Neural crest cell (in vitro differentiated cells): Measurements from ENCODE around the gene BEAN1. TPM values are rescaled to one million over a fixed set of nuclear protein-coding genes. Genes with fewer than 3 reads are reported as not detected.

Experiments
- DNase-seq: peaks from one replicate; pipeline ENCODE4 v3.0.0; 2021; ENCODE audit warnings: low read depth, mixed read lengths, low spot score
- H3K27ac Mint-ChIP-seq: one replicate; pipeline ENCODE4 v1.8.0; 2021; ENCODE audit warnings: mild to moderate bottlenecking, mixed read lengths; ENCODE audit not compliant: unreplicated experiment
- H3K27me3 Mint-ChIP-seq: 2 replicates; pipeline ENCODE4 v1.8.0; 2021; ENCODE audit warnings: low read depth, mild to moderate bottlenecking, mixed read lengths
- H3K36me3 Mint-ChIP-seq: 2 replicates; pipeline ENCODE4 v1.8.0; 2021; ENCODE audit warnings: low read depth, mild to moderate bottlenecking, mixed read lengths
- H3K4me1 Mint-ChIP-seq: 2 replicates; pipeline ENCODE4 v1.8.0; 2021; ENCODE audit warnings: mixed read lengths
- H3K4me3 Mint-ChIP-seq: one replicate; pipeline ENCODE4 v1.8.0; 2021; ENCODE audit warnings: mild to moderate bottlenecking, mixed read lengths
- H3K9me3 Mint-ChIP-seq: 2 replicates; pipeline ENCODE4 v1.8.0; 2021; ENCODE audit warnings: mixed read lengths
- total RNA-seq: library from RNA; stranded (reverse); gene quantifications from 2 replicates; pipeline ENCODE4 v1.2.1, GENCODE V29; 2021
- TF ChIP-seq, protein P1 (sequence below): fragments of 200-600 bp; sonication (generic); conservative IDR thresholded peaks from 2 replicates; pipeline ENCODE4 v1.5.0; 2021; ENCODE audit warnings: antibody characterized with exemption, mild to moderate bottlenecking

The BEAN1 gene
- total RNA-seq, 1 donor from 2014 or later = 1.5 TPM

DNA sequence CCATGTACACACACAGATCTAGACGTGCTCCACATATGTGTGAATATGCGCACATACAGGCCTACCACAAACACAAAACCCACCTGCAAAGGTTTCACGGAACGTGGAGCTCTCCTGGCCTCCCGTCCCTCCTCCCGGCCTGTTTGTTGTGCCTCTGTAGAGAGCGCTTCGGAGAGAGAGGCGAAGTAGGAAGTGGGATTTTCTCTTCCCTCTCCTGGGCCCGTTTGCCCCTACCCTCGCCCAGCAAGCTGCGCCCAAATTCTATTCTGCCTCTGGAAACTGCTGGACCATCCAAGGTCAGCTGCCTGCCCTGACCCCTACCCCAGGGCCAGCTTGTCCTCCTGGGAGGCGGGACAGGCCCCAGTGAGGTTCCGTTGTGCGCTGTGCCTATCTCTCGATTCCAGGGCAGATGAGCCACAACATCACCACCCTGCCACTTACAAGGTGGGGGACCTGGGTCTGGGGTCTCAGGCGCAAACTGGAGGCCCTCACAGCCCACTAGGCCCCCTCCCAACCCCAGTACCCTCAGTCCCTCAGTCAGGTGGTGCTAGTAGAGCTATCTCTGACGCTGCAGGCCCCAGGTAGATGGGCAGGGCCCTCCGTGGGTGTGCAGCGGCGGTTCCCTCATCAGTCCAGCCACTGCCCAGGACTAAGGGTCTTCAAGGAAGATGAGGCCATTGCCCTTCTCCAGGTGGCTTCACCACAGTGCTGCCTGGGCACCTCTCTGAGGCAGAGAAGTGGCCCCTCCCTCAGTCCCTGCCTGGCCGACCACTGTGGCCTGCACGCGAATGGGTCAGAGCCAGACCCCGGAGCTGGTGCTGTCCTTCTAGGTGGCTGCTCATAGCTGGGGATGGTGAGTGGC, 54.2 kb downstream of the BEAN1 start:
- TF ChIP-seq, protein P1, sequence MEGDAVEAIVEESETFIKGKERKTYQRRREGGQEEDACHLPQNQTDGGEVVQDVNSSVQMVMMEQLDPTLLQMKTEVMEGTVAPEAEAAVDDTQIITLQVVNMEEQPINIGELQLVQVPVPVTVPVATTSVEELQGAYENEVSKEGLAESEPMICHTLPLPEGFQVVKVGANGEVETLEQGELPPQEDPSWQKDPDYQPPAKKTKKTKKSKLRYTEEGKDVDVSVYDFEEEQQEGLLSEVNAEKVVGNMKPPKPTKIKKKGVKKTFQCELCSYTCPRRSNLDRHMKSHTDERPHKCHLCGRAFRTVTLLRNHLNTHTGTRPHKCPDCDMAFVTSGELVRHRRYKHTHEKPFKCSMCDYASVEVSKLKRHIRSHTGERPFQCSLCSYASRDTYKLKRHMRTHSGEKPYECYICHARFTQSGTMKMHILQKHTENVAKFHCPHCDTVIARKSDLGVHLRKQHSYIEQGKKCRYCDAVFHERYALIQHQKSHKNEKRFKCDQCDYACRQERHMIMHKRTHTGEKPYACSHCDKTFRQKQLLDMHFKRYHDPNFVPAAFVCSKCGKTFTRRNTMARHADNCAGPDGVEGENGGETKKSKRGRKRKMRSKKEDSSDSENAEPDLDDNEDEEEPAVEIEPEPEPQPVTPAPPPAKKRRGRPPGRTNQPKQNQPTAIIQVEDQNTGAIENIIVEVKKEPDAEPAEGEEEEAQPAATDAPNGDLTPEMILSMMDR = no peak
- Mint-ChIP-seq H3K36me3 (no peaks in the 10 kb centered on the region), H3K9me3 (no peaks in the 10 kb centered on the region), H3K27ac (peak overlapping the region; percentile 83), H3K4me3 (no peak overlapping the region), H3K27me3 (no peaks in the 10 kb centered on the region), H3K4me1 (peaks cover 21% of the 10 kb centered on the region)
- no peak for DNase-seq

DNA sequence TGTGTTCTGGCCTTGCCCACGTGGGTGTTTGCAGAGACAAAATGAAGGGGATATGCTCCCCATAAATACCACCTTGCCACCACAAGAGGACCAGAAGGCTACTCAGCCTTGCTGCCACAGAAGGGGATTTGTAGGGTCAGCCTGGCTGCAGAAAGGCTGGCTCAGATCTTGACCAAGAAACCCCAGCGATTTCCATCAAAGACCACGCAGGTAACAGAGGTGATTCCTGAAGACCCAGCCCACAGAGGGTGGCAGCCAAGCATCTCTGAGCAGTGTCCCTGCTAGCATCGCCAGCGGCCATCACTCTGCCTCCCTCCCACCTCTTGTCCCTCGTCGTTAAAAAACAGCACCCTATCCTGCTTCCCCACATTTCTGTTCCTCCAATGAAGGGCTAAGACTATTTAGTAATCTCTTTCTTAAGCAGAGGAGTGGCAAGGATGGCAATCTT, 54.9 kb downstream of the BEAN1 start:
- TF ChIP-seq, protein P1 = no peak
- Mint-ChIP-seq H3K4me1 (peaks cover 27% of the 10 kb centered on the region), H3K4me3 (no peak overlapping the region), H3K9me3 (no peaks in the 10 kb centered on the region), H3K27ac (no peak overlapping the region), H3K27me3 (no peaks in the 10 kb centered on the region), H3K36me3 (no peaks in the 10 kb centered on the region)
- DNase-seq = no peak

- no peaks in the 10 kb centered on the region for H3K9me3 Mint-ChIP-seq
- H3K4me3 Mint-ChIP-seq = no peak overlapping the region
- TF ChIP-seq, protein P1 = peak; percentile 92
- peaks cover 28% of the 10 kb centered on the region for H3K4me1 Mint-ChIP-seq
- no peaks in the 10 kb centered on the region for H3K27me3 Mint-ChIP-seq
- H3K36me3 Mint-ChIP-seq = no peaks in the 10 kb centered on the region
- peak; percentile 84 for DNase-seq
- no peak overlapping the region for H3K27ac Mint-ChIP-seq
Measured at GRCh38 chr16:66483689-66484452, 56.8 kb downstream of the BEAN1 start.

GRCh38 chr16:66484453-66485213, 57.5 kb downstream of the BEAN1 start:
- Mint-ChIP-seq H3K4me1 (peaks cover 28% of the 10 kb centered on the region), H3K27me3 (no peaks in the 10 kb centered on the region), H3K4me3 (no peak overlapping the region), H3K36me3 (no peaks in the 10 kb centered on the region), H3K9me3 (no peaks in the 10 kb centered on the region), H3K27ac (no peak overlapping the region)
- DNase-seq = no peak
- TF ChIP-seq, protein P1 = no peak

DNA sequence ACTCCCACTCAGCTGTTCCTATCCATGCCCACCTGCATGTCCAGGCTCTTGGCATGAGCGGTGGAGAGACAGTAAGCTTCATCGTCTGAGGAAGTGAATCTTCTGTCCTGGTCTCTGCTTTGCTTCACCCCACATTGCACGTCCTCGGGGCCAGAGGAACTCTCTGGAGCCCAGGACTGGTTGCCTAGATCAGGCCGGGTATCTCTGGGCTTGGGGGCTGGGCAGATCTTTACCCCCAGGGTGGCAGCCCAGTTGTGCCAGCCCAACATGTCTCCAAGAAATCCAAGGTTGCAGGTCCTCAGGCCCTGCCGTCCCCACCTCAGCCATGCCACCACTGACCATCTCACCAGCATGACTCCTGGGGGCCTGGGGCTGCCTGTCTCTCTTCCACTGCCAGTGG, 58.3 kb downstream of the BEAN1 start:
- no peaks in the 10 kb centered on the region for H3K27me3 Mint-ChIP-seq
- no peaks in the 10 kb centered on the region for H3K9me3 Mint-ChIP-seq
- H3K4me1 Mint-ChIP-seq = peaks cover 28% of the 10 kb centered on the region
- DNase-seq = no peak
- TF ChIP-seq, protein P1 = no peak
- H3K4me3 Mint-ChIP-seq = no peak overlapping the region
- H3K27ac Mint-ChIP-seq = no peak overlapping the region
- no peaks in the 10 kb centered on the region for H3K36me3 Mint-ChIP-seq
